NOMO-1 (cell line): ENCODE results near the gene PCGF1.
A peak's percentile ranks its signal among the peaks of the same experiment; 100 is the strongest.

Source experiments
- DNase-seq, 2 experiments: peaks; one replicate each; lab custom pipeline; 2025; ENCODE audit not compliant: unreplicated experiment in 2 of 2; lab: John Stamatoyannopoulos, UW

The PCGF1 gene

DNA sequence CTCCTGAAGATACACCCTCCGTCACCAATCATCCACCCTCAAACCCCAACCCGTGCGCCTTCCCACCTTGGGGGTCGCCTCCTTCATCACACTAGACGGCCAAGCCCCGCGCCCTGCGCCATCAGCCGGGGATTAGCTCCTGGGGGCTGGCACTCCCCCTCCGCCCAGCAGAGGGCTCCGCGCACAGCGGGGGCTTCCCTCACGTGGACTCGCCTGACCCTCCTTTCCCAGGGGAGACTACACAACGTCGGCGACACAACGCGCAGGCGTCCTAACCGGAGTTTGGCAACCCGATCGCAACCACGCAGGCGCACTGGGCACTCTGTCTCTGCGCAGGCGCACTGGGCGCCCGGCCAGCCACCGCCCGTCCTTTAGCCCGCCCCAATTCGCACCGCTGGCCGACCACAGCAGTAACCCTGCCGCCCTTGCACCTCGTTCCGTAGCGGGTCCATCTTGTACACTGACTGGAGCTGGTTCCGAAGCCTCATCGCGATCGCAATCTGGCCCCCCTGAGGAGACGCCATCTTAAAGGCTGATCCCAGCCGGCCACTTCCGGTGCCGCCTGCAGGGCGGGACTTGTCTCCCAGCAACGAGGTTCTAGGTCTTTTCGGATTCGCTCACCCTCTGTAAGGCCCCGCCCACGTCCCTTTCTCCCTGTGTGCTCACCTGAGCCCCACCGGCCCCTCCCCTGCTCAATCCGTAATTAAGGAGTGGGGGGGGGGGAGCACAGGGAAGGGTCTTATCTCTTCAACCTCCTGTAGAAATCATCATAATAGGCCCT, at the start of gene PCGF1:
Gene PCGF1 (minus strand): TSS at position 551 of the 781 bp plus-strand sequence. CDS start 27 bp downstream, at position 524.
- DNase-seq, result peak; percentile 91

GRCh38 chr2:74556831-74557370, 49.4 kb upstream of the PCGF1 start:
- no peak for DNase-seq

- DNase-seq, result no peak
These were observed 48.7 kb upstream of the PCGF1 start for GRCh38 chr2:74556159-74556558.

DNA sequence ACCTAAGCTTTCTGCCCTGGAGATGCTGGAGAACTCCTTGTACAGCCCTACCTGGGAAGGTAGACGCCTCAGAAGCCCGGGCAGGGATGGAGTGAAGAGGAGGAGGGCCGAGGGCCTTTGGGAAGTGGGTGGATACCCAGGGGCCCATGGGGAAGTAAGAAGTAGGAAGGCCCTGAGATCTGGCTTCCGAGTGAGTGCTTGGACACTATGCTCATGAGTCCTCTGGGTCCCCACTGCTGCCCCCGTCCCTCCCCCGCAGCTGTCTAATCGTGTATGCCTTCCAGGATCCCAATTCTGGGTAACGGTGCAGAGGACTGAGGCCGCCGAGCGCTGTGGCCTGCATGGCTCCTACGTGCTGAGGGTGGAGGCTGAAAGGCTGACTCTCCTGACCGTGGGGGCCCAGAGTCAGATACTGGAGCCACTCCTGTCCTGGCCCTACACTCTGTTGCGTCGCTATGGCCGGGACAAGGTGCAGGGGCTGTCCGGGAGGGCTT, 48.2 kb upstream of the PCGF1 start:
- DNase-seq, result peak; percentile 35 to 49

DNA sequence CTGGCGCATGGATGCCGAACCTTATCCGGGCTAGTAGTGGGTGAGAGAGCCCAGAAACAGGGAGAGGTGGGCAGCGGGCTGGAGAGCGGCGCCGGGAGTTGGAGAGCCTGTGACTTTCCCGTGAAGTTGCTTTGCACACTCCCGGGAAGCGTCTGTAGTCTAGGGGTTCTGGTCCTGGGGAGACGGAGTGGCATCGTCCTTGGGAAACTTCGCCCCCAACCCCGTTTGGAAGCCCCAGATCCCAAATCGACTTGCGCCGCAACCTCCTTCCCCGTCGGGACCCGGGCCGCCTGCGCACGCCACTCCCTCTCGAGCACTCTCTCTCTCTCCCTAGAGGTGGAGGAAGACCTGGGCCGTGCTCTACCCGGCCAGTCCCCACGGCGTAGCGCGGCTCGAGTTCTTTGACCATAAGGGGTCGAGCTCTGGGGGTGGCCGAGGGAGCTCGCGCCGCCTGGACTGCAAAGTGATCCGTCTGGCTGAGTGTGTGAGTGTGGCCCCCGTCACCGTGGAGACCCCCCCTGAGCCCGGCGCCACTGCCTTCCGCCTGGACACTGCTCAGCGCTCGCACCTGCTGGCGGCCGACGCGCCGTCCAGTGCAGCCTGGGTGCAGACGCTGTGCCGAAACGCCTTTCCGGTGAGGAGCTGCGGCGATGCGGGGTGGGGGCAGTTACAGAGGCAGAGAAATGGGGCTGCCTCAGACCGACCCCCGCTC, 47.5 kb upstream of the PCGF1 start:
- DNase-seq, result peak; percentile 46 to 53

GRCh38 chr2:74553892-74554819, 46.7 kb upstream of the PCGF1 start, which contains the start of the genes DOK1 and LOXL3:
DOK1 (plus strand) TSS chr2:74554720; CDS start chr2:74554755, 35 bp downstream.
LOXL3 (minus strand) TSS chr2:74553942; CDS start chr2:74552634, 1,308 bp downstream.
- DNase-seq, result peak; percentile 65 to 79

DNA sequence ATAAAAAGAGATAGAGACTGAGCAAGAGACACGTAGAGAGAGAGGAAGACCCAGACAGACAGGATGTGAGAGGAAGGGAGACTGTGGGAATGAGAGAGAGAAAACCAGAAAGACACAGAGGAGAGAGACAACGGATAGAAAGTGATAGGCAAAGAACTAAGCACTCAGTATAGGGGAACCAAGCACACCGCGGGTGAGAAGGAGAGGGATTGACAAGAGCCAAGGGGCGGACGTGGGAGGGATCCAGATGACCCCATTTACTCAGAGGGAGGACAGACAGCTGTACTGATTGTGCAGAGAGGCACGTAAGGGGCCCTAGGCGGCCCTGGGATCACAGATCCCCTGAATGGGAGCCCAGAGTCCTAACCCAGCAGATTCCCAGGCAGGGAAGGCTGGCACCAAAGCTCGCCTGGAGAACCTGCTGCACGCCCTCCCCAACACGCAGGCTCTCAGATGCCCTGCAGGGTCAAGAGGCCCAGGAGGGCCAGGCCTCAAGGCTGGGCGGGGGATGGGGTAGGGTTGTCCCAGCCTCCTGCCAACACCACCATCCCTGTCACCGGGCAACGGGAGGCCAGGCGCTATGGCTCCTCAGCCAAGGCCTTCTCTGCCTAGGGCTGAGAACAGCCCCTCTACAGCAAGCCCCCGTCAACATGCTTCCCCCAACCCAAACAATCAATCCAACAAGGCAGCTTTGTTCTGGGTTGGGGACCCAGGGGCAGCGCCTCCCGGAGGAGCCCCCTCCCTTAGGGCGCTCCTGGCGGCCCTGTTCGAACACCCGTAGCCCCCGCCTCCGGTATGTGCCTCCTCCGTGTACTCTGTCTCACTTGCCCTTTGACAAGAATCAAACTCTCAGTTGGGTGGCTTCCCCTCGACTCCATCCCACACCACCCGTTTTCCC, 45.7 kb upstream of the PCGF1 start:
- DNase-seq, result no peak

GRCh38 chr2:74551942-74552913, 44.7 kb upstream of the PCGF1 start:
- DNase-seq, result no peak

GRCh38 chr2:74551530-74551929, 44.0 kb upstream of the PCGF1 start:
- no peak for DNase-seq

DNA sequence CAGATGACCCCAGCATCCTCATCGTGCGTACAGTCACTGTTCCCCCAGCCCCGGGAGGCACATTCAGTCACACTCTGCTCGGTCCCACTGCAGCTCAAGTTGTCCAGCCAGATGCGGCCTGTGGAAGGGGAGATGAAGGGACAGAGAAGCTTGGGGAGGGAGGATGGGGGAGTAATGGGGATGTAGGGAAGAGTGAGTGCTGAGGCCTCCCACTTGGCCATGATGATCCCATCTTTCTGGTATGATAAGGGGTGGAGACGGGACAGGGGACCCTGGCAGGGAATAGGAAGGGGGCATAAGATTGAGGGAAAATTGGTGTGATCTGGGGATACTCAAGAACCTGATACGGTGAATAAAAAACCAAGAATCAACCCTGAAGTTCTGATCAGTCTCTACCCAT, 42.7 kb upstream of the PCGF1 start:
- no peak for DNase-seq

DNA sequence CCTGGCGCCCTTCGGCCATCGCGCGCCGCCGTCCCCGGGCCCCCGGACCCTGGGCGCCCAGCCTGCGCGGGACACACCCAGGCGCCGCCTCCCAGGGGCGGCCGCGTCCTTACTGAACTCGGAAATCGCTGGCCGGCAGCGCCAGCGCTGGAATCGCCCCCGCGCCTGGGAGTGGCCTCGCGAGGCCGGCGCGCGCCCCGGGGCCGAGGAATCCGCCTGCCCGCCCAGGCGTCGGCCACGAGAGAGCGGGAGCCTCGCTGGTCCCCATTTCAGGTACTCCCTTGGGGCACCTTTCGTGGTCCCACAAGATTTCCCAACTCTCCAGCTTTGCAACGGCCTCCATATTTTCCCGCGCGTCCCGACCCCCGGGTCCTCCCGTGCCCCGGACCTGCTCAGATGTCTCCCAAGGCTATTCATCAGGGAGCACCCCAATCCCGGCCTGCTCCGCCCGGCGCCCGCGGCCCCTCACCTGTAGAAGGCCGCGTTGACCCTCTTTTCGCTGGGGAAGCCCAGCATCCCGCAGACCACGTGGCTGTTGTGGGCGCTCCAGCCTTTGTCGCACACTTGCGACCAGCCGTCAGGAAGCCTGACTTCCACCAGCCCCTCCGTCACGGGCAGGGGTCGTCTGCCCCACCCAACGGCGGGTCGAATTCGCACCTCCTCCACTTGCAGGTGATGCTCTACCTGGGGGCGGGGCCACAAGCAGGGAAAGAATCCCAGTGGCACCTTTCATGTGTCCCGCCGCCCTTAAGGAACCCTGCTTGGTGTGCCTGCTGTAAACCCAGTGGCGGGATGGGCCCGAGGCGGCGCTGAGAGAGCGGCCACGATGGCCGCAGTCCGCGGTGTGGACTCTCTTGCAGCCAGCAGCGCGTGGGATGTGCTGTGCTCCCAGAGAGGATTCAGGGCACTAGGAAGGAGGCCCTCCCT, 41.7 kb upstream of the PCGF1 start:
- DNase-seq, result peak; percentile 33 to 37

DNA sequence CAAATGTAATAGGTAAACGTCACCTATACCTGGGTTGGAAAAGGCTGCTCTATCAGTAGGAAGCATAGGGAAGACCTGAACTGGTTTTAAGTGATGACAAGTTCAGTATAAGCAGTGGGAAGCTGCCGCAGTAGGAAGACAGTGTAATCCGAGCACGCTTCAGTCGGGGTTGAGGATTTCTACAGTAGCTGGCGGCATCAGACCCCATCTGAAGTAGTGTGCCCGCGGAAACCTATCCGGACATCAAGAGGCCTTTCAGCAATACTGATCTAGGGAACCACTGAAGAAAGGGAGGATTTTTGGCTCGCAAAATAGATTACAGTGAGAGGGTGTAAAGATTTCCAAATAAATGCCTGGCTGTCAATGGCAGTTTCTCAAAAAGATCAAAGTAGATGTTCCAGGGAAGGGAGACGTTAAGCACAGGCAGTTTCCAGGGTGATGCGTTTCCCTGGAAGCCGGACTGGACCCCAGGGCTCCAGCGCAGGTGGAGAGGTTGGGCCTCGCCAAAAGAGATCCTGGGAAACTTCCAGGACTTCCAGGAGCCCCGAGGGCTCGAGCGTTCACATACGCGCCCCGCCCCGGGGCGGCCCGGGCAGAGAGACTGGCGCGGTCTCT, 40.9 kb upstream of the PCGF1 start:
- DNase-seq, result no peak

DNA sequence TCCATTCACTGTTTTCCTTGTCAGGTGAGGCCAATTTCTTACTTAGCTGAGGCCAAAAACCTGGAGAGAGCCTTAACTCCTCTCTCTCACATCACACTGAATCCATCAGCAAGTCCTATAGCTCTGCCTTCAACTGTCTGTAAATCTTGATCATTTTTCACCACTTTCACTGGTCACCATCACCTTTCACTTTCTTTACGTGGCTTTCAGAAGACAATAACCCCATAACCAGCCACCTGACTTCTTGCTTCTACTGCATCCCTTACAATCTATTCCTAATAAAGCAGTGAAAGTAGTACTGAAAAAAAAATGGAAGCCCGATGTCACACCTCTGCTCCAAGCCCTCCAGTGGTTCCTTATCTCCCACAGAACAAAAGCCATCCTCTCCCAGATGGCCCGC, 38.5 kb upstream of the PCGF1 start:
- DNase-seq, result no peak

- no peak for DNase-seq
These were observed 37.1 kb upstream of the PCGF1 start for GRCh38 chr2:74544634-74545033.

GRCh38 chr2:74542978-74543377, 35.5 kb upstream of the PCGF1 start:
- no peak for DNase-seq

GRCh38 chr2:74540291-74540690, 32.8 kb upstream of the PCGF1 start:
- DNase-seq, result no peak

GRCh38 chr2:74538881-74539339, 31.4 kb upstream of the PCGF1 start:
- DNase-seq, result no peak
